Measurements from ENCODE around the gene PRSS22. TPM values are rescaled to one million over a fixed set of nuclear protein-coding genes. Genes with fewer than 3 reads are reported as not detected.

Gene PRSS22
- total and polyA plus RNA-seq, 2 donors (not counting 1 experiment from before 2014, with no cell fraction given): not detected

GRCh38 chr16:2830355-2830695, 27.6 kb downstream of the PRSS22 start:
- 84% methylated on average over 5 of the region's 5 CpGs for WGBS (ENCODE audit: insufficient coverage)
- POLR2A ChIA-PET: no interaction called here
- H3K4me2 ChIP-seq (replicated peaks; ENCODE audit: low read depth, low read length, poor library complexity, severe bottlenecking): no peak overlapping the region
- no peak overlapping the region for H3K4me3 ChIP-seq (ENCODE audit: control extremely low read depth in 1 of 5, extremely low read depth in 1 of 5, insufficient read depth in 1 of 5, low read depth in 2 of 5, low read length in 4 of 5)
- H3K27ac Mint-ChIP-seq: no peak overlapping the region
- DNase-seq (no peak), ATAC-seq (ENCODE audit: low read depth) (no peak)
- no peaks in the 10 kb centered on the region for H3K4me1 ChIP-seq (ENCODE audit: control insufficient read depth in 2 of 2, insufficient read depth in 2 of 2, low read length in 2 of 2)
- no peaks in the 10 kb centered on the region for H3K9me3 ChIP-seq (ENCODE audit: control extremely low read depth in 1 of 3, control insufficient read depth in 2 of 3, insufficient read depth in 1 of 3, low read length in 2 of 3)
- H4K20me1 ChIP-seq (ENCODE audit: control insufficient read depth, insufficient read depth, low read length, poor library complexity, severe bottlenecking): no peaks in the 10 kb centered on the region
- no peak overlapping the region for H2AFZ ChIP-seq (ENCODE audit: insufficient read depth, low read depth, low read length, poor library complexity, severe bottlenecking)
- no peak overlapping the region for H3K4me3 Mint-ChIP-seq
- intact Hi-C loops (cut with micrococcal nuclease): no loop called here
- H3K4me1 Mint-ChIP-seq: no peaks in the 10 kb centered on the region
- H3K9me3 Mint-ChIP-seq (ENCODE audit: insufficient read depth): no peaks in the 10 kb centered on the region
- H3K27me3 Mint-ChIP-seq: peaks cover 18% of the 10 kb centered on the region
- no peak overlapping the region for H3K27ac ChIP-seq (ENCODE audit: low read length in 2 of 2)
- no peaks in the 10 kb centered on the region for H3K36me3 ChIP-seq (replicated peaks in 1 of 2; ENCODE audit: control extremely low read depth in 1 of 2, control insufficient read depth in 1 of 2, extremely low read depth in 1 of 2, insufficient read depth in 2 of 2, low read length in 1 of 2)
- H3K27me3 ChIP-seq (replicated peaks in 1 of 4; ENCODE audit: control extremely low read depth in 1 of 4, control insufficient read depth in 3 of 4, insufficient read depth in 4 of 4, low read length in 3 of 4): peaks cover 0 to 29% (median 5%) of the 10 kb centered on the region in 4 experiments
- H3K79me2 ChIP-seq (ENCODE audit: control insufficient read depth, insufficient read depth, low read length): no peaks in the 10 kb centered on the region
- CTCF ChIA-PET: no interaction called here
- TF ChIP-seq CTCF (IDR thresholded peaks at IDR 0.05): no peak
- H3K9ac ChIP-seq (ENCODE audit: low read length): no peak overlapping the region

- 58% methylated on average over 30 of the region's 32 CpGs for WGBS (ENCODE audit: insufficient coverage)
- Histone ChIP-seq H3K4me2 (replicated peaks; ENCODE audit: low read depth, low read length, poor library complexity, severe bottlenecking) (no peak within 1 kb of the TSS), H3K27ac (ENCODE audit: low read length in 2 of 2) (no peak within 1 kb of the TSS), H3K79me2 (ENCODE audit: control insufficient read depth, insufficient read depth, low read length) (no peaks in the 10 kb centered on the region), H3K4me1 (ENCODE audit: control insufficient read depth in 2 of 2, insufficient read depth in 2 of 2, low read length in 2 of 2) (no peaks in the 10 kb centered on the region), H3K4me3 (ENCODE audit: control extremely low read depth in 1 of 5, extremely low read depth in 1 of 5, insufficient read depth in 1 of 5, low read depth in 2 of 5, low read length in 4 of 5) (no peak within 1 kb of the TSS), H3K36me3 (replicated peaks in 1 of 2; ENCODE audit: control extremely low read depth in 1 of 2, control insufficient read depth in 1 of 2, extremely low read depth in 1 of 2, insufficient read depth in 2 of 2, low read length in 1 of 2) (no peaks in the 10 kb centered on the region), H3K9me3 (ENCODE audit: control extremely low read depth in 1 of 3, control insufficient read depth in 2 of 3, insufficient read depth in 1 of 3, low read length in 2 of 3) (no peaks in the 10 kb centered on the region), H3K27me3 (replicated peaks in 1 of 4; ENCODE audit: control extremely low read depth in 1 of 4, control insufficient read depth in 3 of 4, insufficient read depth in 4 of 4, low read length in 3 of 4) (peaks cover 0 to 29% (median 5%) of the 10 kb centered on the region in 4 experiments), H4K20me1 (ENCODE audit: control insufficient read depth, insufficient read depth, low read length, poor library complexity, severe bottlenecking) (no peaks in the 10 kb centered on the region), H2AFZ (ENCODE audit: insufficient read depth, low read depth, low read length, poor library complexity, severe bottlenecking) (no peak within 1 kb of the TSS), H3K9ac (ENCODE audit: low read length) (no peak within 1 kb of the TSS)
- Mint-ChIP-seq H3K27ac (no peak within 1 kb of the TSS), H3K4me3 (no peak within 1 kb of the TSS), H3K4me1 (no peaks in the 10 kb centered on the region), H3K27me3 (peaks cover 16% of the 10 kb centered on the region), H3K9me3 (ENCODE audit: insufficient read depth) (no peaks in the 10 kb centered on the region)
- CTCF ChIA-PET: no interaction called here
- ATAC-seq (ENCODE audit: low read depth): no peak
- intact Hi-C loops (cut with micrococcal nuclease): no loop called here
- POLR2A ChIA-PET: no interaction called here
- TF ChIP-seq CTCF (IDR thresholded peaks at IDR 0.05): no peak
- TF ChIP-seq EZH2 (IDR thresholded peaks at IDR 0.05; ENCODE audit: borderline replicate concordance, insufficient read depth, low read depth, low read length, poor library complexity, severe bottlenecking): no peak
- no peak for DNase-seq
Measured at GRCh38 chr16:2829501-2830354, 28.2 kb downstream of the PRSS22 start, which contains the start of gene ZG16B. TSS of gene ZG16B (plus strand) at chr16:2830303. CDS start at chr16:2830442, 139 bp downstream.

Data from B cell (primary cell).